Mesodermal cell (in vitro differentiated cells): ENCODE measurements around the gene GIT1.

Experiments
- H3K27ac ChIP-seq: 2 replicates; pipeline ENCODE4 v1.7.0; 2013; ENCODE audit warnings: mild to moderate bottlenecking, low read depth, low read length, moderate library complexity; ENCODE audit not compliant: severe bottlenecking
- H3K36me3 ChIP-seq: 2 replicates; pipeline ENCODE4 v1.7.1; 2013; ENCODE audit warnings: mild to moderate bottlenecking, low read length, moderate library complexity; ENCODE audit not compliant: control insufficient read depth, insufficient read depth
- H3K4me1 ChIP-seq: one replicate; pipeline ENCODE4 v1.7.1; 2013; ENCODE audit warnings: mild to moderate bottlenecking, low read length; ENCODE audit not compliant: insufficient read depth, control insufficient read depth, poor library complexity, severe bottlenecking
- H3K4me3 ChIP-seq: 2 replicates; pipeline ENCODE4 v1.7.0; 2013; ENCODE audit warnings: low read length, control low read depth, mild to moderate bottlenecking; ENCODE audit not compliant: insufficient read depth, poor library complexity, severe bottlenecking; ENCODE audit errors: extremely low read depth
- H3K9me3 ChIP-seq: 2 replicates; pipeline ENCODE4 v1.7.1; 2013; ENCODE audit warnings: mild to moderate bottlenecking, low read length, moderate library complexity; ENCODE audit not compliant: control insufficient read depth
- WGBS, 2 experiments: methylation state at CpG; one replicate each; pipeline ENCODE4 v1.1.5; 2013; ENCODE audit warnings: missing lambda C conversion rate in 2 of 2; ENCODE audit not compliant: insufficient coverage in 2 of 2; 5-methylcytosine and 5-hydroxymethylcytosine counted together

Gene GIT1

GRCh38 chr17:29622337-29623282 is 33.2 kb upstream of the GIT1 start, which contains the start of gene CORO6:
CORO6 (minus strand) TSS chr17:29622912; CDS start chr17:29621421, 1,491 bp downstream.
- Histone ChIP-seq H3K4me3 (peak within 1 kb of the TSS; percentile 65), H3K27ac (no peak within 1 kb of the TSS), H3K4me1 (peaks cover 10% of the 10 kb centered on the region), H3K9me3 (no peaks in the 10 kb centered on the region), H3K36me3 (peaks cover 9% of the 10 kb centered on the region)
- WGBS, 2 experiments, result 2% methylated on average over 59 to 70 of the region's 77 CpGs

DNA sequence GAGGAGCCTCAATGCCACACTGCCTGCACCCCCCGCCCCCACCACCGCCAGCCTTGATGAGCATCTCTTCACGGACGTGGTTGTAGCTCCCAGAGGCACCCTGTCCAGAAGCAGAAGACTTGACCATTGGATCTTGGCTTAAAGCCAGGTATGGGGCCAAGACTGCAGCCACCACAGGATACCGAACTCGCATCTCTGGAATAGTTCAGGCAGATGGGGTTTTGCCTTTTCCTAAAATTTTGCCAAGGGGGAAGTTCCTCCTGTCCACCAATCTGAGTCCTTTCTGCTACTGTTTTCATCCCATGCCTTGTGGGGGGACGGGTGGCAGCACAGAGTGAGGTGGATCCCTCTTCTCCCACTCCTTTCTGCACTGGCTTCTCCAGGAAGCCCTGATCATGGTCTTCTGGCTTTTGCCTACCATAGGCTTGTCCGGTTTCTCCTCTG is 32.3 kb upstream of the GIT1 start:
- 68 to 75% methylated on average over 6 to 8 of the region's 8 CpGs for WGBS, 2 experiments
- H3K4me1 ChIP-seq, result peaks cover 10% of the 10 kb centered on the region
- no peak overlapping the region for H3K27ac ChIP-seq
- H3K4me3 ChIP-seq, result peak overlapping the region; percentile 65
- H3K9me3 ChIP-seq, result no peaks in the 10 kb centered on the region
- H3K36me3 ChIP-seq, result peaks cover 9% of the 10 kb centered on the region

DNA sequence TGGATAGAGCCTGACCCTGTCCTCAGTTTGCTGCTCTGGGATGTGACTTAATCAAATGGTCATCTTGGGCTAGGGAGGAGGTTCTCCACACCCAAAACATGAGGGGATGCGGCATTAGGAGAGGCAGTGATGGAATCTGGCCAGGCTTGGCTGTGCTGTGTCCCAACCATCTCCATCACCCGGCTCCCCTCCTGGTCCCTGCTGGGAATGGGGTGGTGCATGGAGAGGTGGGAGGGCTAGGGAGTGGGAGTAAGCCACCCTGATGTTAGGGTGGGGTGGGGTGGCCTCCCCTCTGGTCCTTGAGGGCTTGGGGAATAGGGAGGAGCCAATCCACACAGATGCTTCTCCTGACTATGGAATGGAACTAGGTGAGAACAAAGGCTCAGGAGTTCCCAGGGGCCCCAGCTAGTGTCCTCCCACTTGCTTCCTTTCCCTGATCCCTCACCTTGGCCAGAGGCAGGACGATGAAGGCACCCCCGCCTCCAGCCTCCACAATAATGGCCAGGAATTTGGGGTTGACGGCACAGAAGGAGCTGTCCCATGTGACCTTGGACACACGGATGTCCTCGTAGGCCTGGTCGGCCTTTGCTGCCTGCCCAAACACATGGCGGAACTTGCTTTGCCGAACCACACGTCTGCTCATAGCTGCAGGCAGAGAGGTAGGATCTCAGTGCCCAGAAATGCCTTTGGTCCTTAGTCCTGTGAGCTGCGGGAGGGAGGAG is 31.5 kb upstream of the GIT1 start:
- Histone ChIP-seq H3K27ac (no peak overlapping the region), H3K9me3 (no peaks in the 10 kb centered on the region), H3K4me1 (peaks cover 13% of the 10 kb centered on the region), H3K4me3 (no peak overlapping the region), H3K36me3 (peaks cover 2% of the 10 kb centered on the region)
- WGBS, 2 experiments, result 89 to 96% methylated on average over 9 to 11 of the region's 12 CpGs

DNA sequence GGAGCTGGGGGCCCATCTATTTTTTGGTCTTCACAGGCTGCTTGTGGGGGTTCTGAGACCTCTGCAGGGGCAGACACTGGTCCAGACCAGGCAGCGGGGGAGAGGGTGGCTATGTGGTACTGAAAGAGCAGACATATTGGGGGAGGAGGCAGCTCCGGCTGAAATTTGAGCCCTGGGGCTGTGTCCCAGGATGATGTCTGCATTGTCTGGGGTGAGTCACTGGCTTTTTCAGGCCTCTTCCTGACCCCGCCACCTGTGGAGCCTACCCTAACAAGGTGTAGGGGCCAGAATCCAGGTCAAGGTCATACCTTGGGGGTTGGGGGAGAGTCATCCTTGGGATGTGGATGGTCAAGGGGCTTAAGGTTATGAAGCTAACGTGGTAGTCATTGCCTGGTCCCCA is 30.8 kb upstream of the GIT1 start:
- Histone ChIP-seq H3K4me3 (no peak overlapping the region), H3K36me3 (no peaks in the 10 kb centered on the region), H3K27ac (no peak overlapping the region), H3K4me1 (peaks cover 18% of the 10 kb centered on the region), H3K9me3 (no peaks in the 10 kb centered on the region)
- WGBS, 2 experiments, result 73 to 75% methylated on average over 2 to 3 of the region's 4 CpGs

DNA sequence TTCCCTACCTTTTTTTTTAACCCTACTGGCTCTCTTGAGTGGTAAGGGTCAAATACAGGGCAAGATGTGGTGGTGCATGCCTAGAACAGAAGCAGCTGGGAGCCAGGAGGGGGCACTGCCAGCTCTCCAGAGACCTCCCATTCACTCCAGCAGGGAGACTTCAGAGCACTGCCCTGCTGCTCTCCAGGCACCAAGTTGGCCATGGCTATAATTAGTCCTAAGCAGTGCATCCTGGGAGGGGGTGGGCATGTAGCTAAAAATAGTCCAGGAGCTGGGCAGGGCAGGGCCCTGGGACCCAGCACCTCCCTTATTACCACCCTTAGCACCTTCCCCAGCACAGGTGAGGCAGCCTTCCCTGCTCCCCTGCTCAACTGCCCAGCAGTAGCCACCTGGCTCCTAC is 29.8 kb upstream of the GIT1 start:
- no peaks in the 10 kb centered on the region for H3K36me3 ChIP-seq
- no peaks in the 10 kb centered on the region for H3K9me3 ChIP-seq
- H3K4me1 ChIP-seq, result peaks cover 26% of the 10 kb centered on the region
- no peak overlapping the region for H3K27ac ChIP-seq
- H3K4me3 ChIP-seq, result no peak overlapping the region

GRCh38 chr17:29618272-29619065 is 29.0 kb upstream of the GIT1 start:
- H3K9me3 ChIP-seq, result no peaks in the 10 kb centered on the region
- 53 to 74% methylated on average over 7 to 18 of the region's 22 CpGs for WGBS, 2 experiments
- peaks cover 31% of the 10 kb centered on the region for H3K4me1 ChIP-seq
- no peaks in the 10 kb centered on the region for H3K36me3 ChIP-seq
- no peak overlapping the region for H3K27ac ChIP-seq
- peak overlapping the region; percentile 12 for H3K4me3 ChIP-seq

GRCh38 chr17:29617481-29618271 is 28.2 kb upstream of the GIT1 start:
- Histone ChIP-seq H3K9me3 (peaks cover 4% of the 10 kb centered on the region), H3K27ac (no peak overlapping the region), H3K4me3 (peak overlapping the region; percentile 12), H3K4me1 (peaks cover 31% of the 10 kb centered on the region), H3K36me3 (peaks cover 4% of the 10 kb centered on the region)
- WGBS, 2 experiments, result 16 to 20% methylated on average over 43 to 63 of the region's 68 CpGs

- Histone ChIP-seq H3K4me3 (no peak overlapping the region), H3K36me3 (peaks cover 4% of the 10 kb centered on the region), H3K9me3 (peaks cover 5% of the 10 kb centered on the region), H3K4me1 (peaks cover 31% of the 10 kb centered on the region), H3K27ac (no peak overlapping the region)
- 6 to 11% methylated on average over 4 to 12 of the region's 16 CpGs for whole genome bisulfite sequencing, 2 experiments
Measured at GRCh38 chr17:29617125-29617480, 27.7 kb upstream of the GIT1 start.

- Histone ChIP-seq H3K27ac (no peak overlapping the region), H3K36me3 (peaks cover 4% of the 10 kb centered on the region), H3K4me1 (peaks cover 31% of the 10 kb centered on the region), H3K4me3 (peak overlapping the region; percentile 36), H3K9me3 (peaks cover 5% of the 10 kb centered on the region)
- 42 to 46% methylated on average over 26 to 31 of the region's 32 CpGs for WGBS, 2 experiments
Measured at GRCh38 chr17:29616300-29617048, 27.0 kb upstream of the GIT1 start.
